Measurements from ENCODE around the gene IDUA.

The IDUA gene

GRCh38 chr4:956531-957230 is 30.2 kb upstream of the IDUA start:
- DNase-seq (ENCODE audit: low read depth, low spot score), result no peak

DNA sequence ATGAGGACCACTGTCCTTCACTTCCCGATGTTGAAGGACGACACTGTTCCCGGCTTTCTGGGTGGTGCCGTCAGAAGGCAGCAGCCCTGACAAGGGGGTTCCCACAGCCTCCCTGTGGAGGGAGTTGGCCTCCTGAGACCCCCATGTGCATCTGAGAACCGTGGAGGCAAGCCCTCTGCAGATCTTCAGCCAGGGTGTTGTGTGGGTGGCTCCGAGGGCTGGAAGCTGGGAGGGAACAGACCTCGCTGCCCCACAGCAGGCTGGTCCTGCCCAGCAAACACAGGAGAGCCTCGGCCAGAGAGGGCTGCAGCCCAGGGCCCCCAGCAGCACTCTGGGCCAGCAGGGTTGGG is 29.6 kb upstream of the IDUA start:
- DNase-seq (ENCODE audit: low read depth, low spot score), result no peak

DNA sequence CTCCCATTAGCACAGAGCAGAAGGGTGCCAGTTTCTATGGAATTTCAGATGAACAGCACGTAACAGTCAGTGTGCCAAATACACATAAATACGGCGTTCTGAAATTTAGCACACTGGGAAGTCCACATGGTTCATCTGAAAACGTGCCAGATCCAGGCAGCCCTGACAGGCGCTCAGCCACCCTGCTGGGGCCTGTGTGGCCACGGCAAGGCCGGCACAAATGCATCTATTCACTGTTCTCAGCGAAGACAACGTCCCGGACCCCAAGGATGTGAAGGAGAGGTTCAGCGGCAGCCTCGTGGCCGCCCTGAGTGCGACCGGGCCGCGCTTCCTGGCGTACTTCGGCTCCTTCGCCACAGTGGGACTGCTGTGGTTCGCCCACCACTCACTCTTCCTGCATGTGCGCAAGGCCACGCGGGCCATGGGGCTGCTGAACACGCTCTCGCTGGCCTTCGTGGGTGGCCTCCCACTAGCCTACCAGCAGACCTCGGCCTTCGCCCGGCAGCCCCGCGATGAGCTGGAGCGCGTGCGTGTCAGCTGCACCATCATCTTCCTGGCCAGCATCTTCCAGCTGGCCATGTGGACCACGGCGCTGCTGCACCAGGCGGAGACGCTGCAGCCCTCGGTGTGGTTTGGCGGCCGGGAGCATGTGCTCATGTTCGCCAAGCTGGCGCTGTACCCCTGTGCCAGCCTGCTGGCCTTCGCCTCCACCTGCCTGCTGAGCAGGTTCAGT is 29.1 kb upstream of the IDUA start:
- no peak for DNase-seq (ENCODE audit: low read depth, low spot score)

GRCh38 chr4:958314-958665 is 28.6 kb upstream of the IDUA start:
- DNase-seq (ENCODE audit: low read depth, low spot score), result no peak

DNA sequence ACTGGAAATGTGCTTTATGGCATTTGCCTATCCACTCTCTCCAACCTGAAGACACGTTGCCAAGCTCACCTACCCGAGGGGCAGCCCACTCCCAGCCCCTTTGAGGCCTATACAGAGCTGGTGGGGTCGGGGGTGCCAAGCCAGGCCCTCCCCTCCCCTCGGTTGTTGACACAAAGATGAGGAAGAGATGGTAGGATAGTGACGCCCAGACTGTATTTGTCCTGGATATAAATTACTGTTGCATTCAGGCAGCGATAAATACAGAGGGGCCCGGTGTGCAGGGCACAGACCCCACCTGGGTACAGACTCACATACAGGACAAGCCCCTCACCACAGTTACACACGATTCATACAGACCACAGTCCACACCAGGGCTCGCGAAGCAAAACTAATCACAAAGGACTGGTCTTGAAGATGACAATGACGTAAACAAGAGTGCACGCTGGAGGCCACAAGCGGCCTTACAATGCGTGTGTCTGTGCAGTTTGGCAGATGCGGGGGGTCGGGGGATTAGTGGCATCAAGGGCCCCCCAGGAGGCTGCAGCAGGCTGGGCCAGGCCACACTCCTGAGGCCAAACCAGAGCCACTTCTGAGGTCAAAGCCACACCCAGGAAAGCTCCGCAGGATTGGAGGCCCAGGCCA is 28.0 kb upstream of the IDUA start:
- DNase-seq (ENCODE audit: low read depth, low spot score), result no peak

DNA sequence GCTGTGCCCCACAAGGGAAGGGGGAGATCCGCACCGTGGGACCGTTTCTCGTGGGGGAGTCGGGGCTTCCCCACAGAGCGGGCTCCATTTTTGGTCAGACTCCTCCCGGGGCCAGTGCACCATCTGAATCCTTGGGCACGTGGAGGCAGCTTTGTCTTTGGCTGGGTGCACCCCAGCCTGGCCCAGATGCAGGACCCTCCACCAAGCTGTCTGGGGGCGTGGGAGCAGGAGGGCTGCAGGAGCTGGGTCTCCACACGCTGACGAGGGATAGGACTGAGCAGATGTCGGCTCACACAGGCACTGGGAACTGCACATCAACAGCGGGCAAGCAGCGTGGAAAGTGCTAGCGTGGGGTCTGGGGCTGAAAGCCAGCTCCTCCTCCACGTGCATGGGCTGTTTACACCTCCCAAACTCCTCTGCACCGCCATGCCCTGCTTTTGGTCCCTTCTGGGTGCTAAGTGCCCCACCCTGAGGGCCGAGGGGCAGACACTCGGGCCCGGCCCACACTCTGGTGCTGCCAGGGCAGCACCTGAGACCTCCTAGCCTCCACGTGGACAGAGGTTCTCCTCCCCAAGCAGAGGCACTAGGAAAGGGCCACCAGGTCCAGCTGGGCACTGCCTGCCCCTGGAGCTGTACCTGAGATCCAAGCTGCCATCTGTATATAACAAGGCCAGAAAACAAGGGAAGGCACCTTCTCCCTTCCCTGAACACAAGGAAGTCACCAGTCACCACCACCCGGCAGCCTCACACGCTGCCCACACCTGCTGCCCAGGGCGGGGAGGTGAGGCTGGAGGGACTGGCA is 27.3 kb upstream of the IDUA start:
- DNase-seq (ENCODE audit: low read depth, low spot score), result no peak

- no peak for DNase-seq (ENCODE audit: low read depth, low spot score)
Observed at GRCh38 chr4:960140-960635, 26.7 kb upstream of the IDUA start.

- no peak for DNase-seq (ENCODE audit: low read depth, low spot score)
Observed at GRCh38 chr4:960636-961350, 26.1 kb upstream of the IDUA start.

DNA sequence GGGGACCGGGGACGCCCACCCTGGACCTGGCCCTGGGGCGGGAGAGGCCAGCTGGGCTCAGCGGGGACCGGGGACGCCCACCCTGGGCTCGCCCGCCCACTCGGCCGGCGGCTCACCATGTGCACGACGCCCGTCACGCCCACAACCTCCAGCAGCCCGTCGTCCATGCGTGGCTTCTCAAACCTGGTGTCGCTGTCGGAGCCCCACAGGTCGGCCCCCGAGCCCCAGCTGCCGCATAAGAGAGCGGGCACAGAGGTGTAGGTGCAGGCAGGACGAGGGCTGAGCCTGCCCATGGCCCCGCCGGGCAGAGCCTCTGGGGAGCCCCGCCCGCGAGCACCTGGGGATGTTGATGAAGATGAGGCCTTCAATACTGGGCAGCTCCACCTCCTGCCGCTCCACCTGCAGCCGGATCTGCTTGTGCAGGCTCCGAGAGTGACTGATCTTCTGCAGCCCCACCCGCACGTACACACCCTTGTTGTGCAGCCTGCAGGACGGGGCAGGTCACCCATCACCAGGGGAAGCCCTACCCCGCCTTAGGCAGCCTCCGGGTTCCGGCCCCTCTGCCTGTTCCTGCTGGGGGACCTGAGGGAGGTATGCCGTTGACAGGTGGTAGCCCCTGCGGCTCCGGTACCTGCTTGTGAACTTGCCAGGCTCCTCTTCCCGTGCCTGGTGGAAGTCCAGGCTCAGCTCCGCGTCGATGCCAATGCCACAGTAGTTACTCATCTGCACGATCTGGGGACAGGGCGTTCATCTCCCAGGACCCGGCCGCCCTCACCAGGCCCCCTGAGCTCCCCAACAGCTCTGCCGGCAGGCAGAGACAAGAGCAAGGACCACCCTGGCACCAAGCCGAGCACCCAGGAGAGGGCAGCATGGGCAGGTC is 25.3 kb upstream of the IDUA start:
- no peak for DNase-seq (ENCODE audit: low read depth, low spot score)

DNA sequence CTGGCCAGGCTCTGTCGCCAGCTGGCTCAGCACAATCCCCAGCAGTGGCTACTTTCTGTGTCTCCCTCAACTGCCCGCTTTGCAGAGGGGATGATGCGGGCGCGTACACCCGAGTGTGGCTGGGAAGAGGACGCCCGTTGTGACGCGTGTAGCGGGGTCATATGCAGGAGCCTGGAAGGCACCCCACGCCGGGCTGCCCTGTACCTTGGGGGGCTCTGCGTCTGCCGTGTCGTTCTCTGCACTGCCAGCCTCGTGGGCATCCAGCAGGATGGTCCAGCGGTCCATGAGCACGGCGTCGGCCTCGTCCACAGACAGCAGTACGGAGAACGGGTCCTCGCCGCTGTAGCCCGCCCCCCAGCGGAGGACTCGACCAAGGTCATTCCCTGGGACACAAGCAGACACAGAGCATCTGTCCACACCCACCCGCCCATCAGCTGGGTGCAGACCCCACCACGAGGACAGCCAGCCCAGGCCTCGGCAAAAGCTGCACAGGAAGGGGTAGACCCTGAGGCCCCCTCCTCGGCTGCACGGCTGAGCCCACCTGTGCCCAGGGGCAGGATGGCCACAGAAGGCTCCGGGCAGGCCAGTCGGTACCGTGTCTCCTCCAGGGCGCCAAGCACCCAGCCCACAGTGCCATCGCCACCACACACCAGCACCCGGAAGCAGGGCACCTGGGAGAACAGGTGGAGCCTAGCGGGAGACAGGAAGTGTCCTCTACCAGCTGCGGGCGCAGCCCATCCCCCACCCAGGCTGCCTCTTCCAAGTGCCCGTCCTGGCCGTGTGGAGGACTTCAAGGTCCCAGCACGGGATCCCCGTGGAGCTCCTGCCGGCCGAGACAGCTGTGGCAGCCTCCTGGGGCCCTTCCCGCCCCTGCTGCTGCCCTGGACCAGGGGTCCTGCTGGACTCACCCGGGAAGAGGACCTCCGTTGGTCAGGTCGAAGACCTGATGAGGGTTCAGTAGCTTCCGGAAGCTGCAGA is 24.3 kb upstream of the IDUA start:
- no peak for DNase-seq (ENCODE audit: low read depth, low spot score)

DNA sequence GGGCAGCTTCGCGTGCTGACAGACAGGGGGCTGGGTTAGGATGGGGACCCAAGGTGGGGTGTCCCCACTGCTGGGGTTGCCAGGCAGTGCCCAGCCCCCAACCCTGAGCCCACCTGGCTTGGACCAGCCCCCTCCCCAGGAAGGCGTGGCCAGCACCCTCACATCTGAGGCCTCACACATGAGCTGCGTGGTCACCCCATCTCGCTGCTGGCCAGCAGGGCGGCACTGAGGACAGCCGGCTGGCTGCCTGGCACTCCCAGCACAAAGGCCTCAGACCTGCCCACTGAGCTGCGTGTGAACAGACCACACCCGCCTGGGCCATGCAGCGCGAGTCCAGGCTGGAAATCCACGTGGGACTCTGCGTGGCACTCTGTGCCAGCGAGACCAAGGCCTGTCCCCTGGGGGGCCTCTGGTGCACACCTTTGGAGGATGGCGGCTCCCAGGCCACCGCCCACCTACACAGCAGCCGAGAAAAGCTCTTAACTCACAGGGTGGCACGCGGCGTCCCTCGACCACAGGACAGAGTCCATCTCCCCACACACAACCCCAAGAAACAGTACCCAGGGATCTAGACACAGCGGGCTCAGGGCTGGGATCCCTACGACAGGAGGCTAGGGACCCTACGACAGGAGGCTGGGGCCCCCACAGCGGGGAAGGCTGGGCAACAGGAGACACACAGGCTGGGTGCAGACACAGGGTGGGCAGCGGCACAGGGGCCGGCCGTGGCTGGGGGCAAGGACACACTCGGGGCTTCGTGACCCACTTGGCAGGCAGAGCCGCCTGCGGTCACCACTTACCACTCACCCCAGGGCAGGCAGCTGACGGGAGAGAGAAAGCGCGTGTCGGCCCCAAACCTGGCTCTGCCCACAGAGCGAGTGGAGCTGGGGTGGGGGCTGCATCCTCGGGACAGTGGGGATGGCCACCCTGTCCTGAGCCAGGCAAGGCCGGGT is 23.3 kb upstream of the IDUA start:
- DNase-seq (ENCODE audit: low read depth, low spot score), result no peak

DNA sequence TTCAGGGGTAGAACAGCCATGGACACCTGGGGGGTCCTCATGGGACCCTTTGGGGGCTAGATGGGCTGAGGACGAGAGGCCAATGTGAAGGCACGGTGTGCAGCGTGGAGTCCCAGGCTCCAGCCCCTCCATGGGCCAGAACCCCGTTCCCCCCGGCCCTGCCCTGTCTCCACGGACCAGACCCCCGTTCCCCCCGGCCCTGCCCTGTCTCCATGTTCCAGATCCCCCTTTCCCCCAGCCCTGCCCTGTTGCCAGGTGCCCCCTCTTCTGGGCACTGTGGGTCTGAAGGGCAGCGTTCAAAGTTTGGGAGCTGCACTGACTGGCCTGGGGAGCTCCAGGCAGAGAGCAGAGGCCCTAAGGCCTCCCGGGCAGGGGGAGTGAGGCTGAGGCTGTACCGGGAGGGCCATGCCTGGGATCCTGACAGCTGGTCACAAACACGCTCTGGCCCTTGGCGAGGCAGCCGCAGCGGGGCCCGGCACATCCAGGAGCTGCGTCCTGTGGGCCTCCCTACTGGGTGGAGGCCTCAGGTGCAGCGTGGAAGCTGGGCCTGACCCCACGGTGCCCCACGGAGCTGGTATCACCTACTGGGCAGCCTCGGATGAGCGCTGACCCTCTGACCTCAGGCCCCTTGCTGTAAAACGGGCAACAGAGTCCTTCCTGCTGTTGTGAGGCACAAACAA is 22.4 kb upstream of the IDUA start:
- no peak for DNase-seq (ENCODE audit: low read depth, low spot score)

DNA sequence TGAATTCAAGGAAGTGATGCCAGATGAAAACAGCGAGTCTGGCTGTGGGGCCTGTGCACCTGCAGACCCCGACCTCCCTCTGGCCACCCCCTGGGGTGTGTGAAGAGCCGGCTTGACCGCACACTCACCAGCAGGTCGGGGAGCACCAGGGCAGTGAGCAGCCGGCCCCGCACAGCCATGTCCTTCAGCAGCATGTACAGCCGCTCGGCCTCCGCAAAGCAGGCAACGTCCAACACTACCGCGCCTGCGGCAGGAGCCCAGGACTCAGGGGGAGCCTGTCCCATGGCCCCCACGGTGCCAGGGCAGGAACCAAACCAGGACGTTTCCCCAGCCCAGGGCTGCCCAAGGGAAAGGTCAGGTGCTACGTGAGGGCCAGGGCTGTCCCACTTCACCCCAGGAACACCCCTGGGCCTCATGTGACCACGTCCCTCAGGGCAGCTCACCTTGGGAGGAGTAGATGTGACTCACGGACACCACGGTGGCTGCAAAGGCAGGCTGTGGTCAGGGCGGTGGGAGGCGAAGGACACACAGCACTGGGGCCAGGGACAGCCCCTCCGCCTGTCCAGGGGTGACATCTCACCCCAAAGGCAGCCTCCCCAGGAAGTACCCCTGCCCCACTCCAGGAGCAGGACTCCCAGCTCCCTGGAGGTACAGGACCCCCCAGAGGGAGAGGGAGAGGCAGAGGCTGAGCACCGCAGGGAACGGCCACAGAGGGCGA is 21.6 kb upstream of the IDUA start:
- DNase-seq (ENCODE audit: low read depth, low spot score), result no peak

DNA sequence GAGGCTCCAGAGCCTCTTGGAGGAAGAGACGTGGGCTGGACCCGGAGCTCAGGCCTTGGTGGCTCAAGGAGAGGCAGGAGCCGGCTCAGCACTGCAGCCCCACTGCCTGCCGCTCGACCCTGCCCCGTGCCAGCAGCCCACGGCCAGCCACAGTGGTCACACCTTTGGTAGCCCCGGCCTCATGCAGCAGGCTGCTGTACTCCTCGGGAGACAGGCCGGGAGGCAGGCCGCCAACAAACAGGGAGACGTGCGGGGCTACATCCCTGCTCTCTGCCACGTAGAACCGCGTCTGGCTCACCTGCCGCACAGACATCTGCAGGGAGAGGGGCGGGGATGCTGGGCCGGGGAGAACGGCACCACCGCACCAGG is 21.1 kb upstream of the IDUA start:
- DNase-seq (ENCODE audit: low read depth, low spot score), result no peak

DNA sequence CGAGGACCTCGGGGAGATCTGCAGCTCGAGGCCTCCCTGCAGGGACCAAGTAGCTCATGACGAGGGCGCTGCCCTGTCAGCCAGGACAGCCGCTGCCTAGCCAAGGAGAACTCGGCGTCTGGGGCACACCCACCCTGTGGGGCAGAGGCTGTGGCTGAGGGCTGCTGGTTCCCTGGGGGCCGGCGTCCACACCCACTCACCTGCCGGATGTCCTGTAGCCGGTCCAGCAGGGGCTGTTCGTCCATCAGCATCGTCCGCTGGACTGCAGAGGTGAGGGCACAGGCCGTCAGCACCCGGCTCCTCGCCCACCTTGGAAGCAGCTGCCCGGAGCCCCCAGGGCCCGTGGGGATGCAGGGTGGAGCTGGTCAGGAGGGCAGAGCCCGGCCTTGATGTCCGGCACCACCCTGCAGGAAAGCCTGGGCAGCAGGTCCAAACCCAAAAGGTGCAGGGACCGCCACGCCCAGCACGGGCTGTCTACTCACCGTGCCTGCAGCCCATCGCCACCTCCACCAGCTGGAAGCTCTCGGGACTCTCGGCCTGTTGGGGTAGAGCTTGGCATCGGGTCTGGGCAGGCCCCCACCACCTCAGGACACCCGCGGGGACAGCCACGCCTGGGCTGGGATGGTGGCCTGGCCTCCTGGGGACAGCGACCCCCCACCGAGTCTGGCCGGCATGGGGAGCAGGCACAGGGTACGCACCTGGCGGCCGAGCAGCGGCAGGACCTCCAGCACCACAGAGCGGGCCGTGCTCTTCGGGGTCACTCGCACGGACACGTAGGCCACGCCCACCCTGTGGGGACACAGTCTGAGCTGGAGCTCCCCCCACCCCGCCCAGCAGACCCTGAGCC is 20.4 kb upstream of the IDUA start:
- no peak for DNase-seq (ENCODE audit: low read depth, low spot score)
